GOT3 (cell line): ENCODE results near the gene DHX57.

ENCODE experiments used
- DNase-seq: peaks from one replicate; lab custom pipeline; 2025; ENCODE audit warnings: mixed read lengths; lab: John Stamatoyannopoulos, UW

The DHX57 gene

GRCh38 chr2:38750011-38750890 lies 125.5 kb downstream of the DHX57 start:
- no peak for DNase-seq

GRCh38 chr2:38748943-38749804 lies 126.6 kb downstream of the DHX57 start:
- DNase-seq = no peak

GRCh38 chr2:38748391-38748790 lies 127.3 kb downstream of the DHX57 start:
- no peak for DNase-seq

- DNase-seq = no peak
Measured at GRCh38 chr2:38747819-38748218, 127.9 kb downstream of the DHX57 start.
